ENCODE data around the gene GATA1. TPM values are rescaled to one million over a fixed set of nuclear protein-coding genes. Genes with fewer than 3 reads are reported as not detected.

GATA1 gene
- total RNA-seq, 1 experiment from 2014 or later: not detected

- CTCF ChIA-PET: no interaction called here
- BruUV-seq (replicated peaks): TSS peak; percentile 53
- POLR2A ChIA-PET: no interaction called here
These were observed 36.7 kb downstream of the GATA1 start for GRCh38 chrX:48823053-48823452.

GRCh38 chrX:48824066-48824465 lies 37.7 kb downstream of the GATA1 start:
- intact Hi-C loops (cut with micrococcal nuclease; ENCODE audit: unreplicated experiment): no loop called here
- BruUV-seq (replicated peaks): no TSS peak

More at GRCh38 chrX:48823053-48823452, 36.7 kb downstream of the GATA1 start:
- no peaks in the 10 kb centered on the region for H3K27me3 ChIP-seq (replicated peaks; ENCODE audit: control insufficient read depth, insufficient read depth, low read length)
- H3K9me3 ChIP-seq: no peaks in the 10 kb centered on the region
- H3K27me3 Mint-ChIP-seq (ENCODE audit: insufficient read depth, unreplicated experiment): no peaks in the 10 kb centered on the region
- H3K9me3 Mint-ChIP-seq (ENCODE audit: unreplicated experiment): no peaks in the 10 kb centered on the region
- no peaks in the 10 kb centered on the region for H3K4me1 ChIP-seq
- no peaks in the 10 kb centered on the region; the same call in 1 of the 2 replicates for H3K36me3 ChIP-seq (ENCODE audit: control insufficient read depth, insufficient read depth, low read length)
- peaks cover 11% of the 10 kb centered on the region for H3K36me3 Mint-ChIP-seq (ENCODE audit: insufficient read depth, unreplicated experiment)
- no peak for DNase-seq
- H3K4me3 Mint-ChIP-seq (ENCODE audit: unreplicated experiment): no peak overlapping the region
- H3K4me3 ChIP-seq (ENCODE audit: low read depth, low read length): no peak overlapping the region
- H3K27ac Mint-ChIP-seq (ENCODE audit: unreplicated experiment): no peak overlapping the region
- intact Hi-C loops (cut with micrococcal nuclease; ENCODE audit: unreplicated experiment): no loop called here
- TF ChIP-seq CTCF (IDR thresholded peaks at IDR 0.05; ENCODE audit: insufficient read depth in 1 of 2, low read depth in 1 of 2, low read length in 1 of 2, severe bottlenecking in 1 of 2, unreplicated experiment in 1 of 2): no peak
- H3K4me1 Mint-ChIP-seq (ENCODE audit: low read depth, unreplicated experiment): no peaks in the 10 kb centered on the region

GRCh38 chrX:48826135-48826875 lies 39.9 kb downstream of the GATA1 start, which contains the start of gene ERAS:
Gene ERAS, plus strand, starts transcription at chrX:48826513. Its CDS starts 2,611 bp downstream, at chrX:48829124.
- Mint-ChIP-seq H3K27me3 (ENCODE audit: insufficient read depth, unreplicated experiment) (no peaks in the 10 kb centered on the region), H3K27ac (ENCODE audit: unreplicated experiment) (no peak within 1 kb of the TSS), H3K4me3 (ENCODE audit: unreplicated experiment) (no peak within 1 kb of the TSS), H3K9me3 (ENCODE audit: unreplicated experiment) (no peaks in the 10 kb centered on the region), H3K36me3 (ENCODE audit: insufficient read depth, unreplicated experiment) (peaks cover 5% of the 10 kb centered on the region), H3K4me1 (ENCODE audit: low read depth, unreplicated experiment) (no peaks in the 10 kb centered on the region)
- no peak within 1 kb of the TSS for H3K4me3 ChIP-seq (ENCODE audit: low read depth, low read length)
- no TSS peak for BruUV-seq (replicated peaks)
- no peaks in the 10 kb centered on the region for H3K27me3 ChIP-seq (replicated peaks; ENCODE audit: control insufficient read depth, insufficient read depth, low read length)
- DNase-seq: no peak
- H3K4me1 ChIP-seq: no peaks in the 10 kb centered on the region
- ChIA-PET CTCF (no interaction called here), POLR2A (no interaction called here)
- intact Hi-C loops (cut with micrococcal nuclease; ENCODE audit: unreplicated experiment): no loop called here
- H3K9me3 ChIP-seq: no peaks in the 10 kb centered on the region
- H3K36me3 ChIP-seq (ENCODE audit: control insufficient read depth, insufficient read depth, low read length): no peaks in the 10 kb centered on the region; the same call in 1 of the 2 replicates
- TF ChIP-seq CTCF (IDR thresholded peaks at IDR 0.05; ENCODE audit: insufficient read depth in 1 of 2, low read depth in 1 of 2, low read length in 1 of 2, severe bottlenecking in 1 of 2, unreplicated experiment in 1 of 2): no peak

More at GRCh38 chrX:48824066-48824465, 37.7 kb downstream of the GATA1 start:
- H3K9me3 ChIP-seq: no peaks in the 10 kb centered on the region
- no peaks in the 10 kb centered on the region for H3K9me3 Mint-ChIP-seq (ENCODE audit: unreplicated experiment)
- peaks cover 11% of the 10 kb centered on the region for H3K36me3 Mint-ChIP-seq (ENCODE audit: insufficient read depth, unreplicated experiment)
- H3K27me3 ChIP-seq (replicated peaks; ENCODE audit: control insufficient read depth, insufficient read depth, low read length): no peaks in the 10 kb centered on the region
- H3K4me1 ChIP-seq: no peaks in the 10 kb centered on the region
- DNase-seq: no peak
- no peak overlapping the region for H3K4me3 ChIP-seq (ENCODE audit: low read depth, low read length)
- no peak overlapping the region for H3K4me3 Mint-ChIP-seq (ENCODE audit: unreplicated experiment)
- H3K27me3 Mint-ChIP-seq (ENCODE audit: insufficient read depth, unreplicated experiment): no peaks in the 10 kb centered on the region
- H3K4me1 Mint-ChIP-seq (ENCODE audit: low read depth, unreplicated experiment): no peaks in the 10 kb centered on the region
- CTCF ChIA-PET: no interaction called here
- TF ChIP-seq CTCF (IDR thresholded peaks at IDR 0.05; ENCODE audit: insufficient read depth in 1 of 2, low read depth in 1 of 2, low read length in 1 of 2, severe bottlenecking in 1 of 2, unreplicated experiment in 1 of 2): no peak
- POLR2A ChIA-PET: no interaction called here
- no peak overlapping the region for H3K27ac Mint-ChIP-seq (ENCODE audit: unreplicated experiment)
- no peaks in the 10 kb centered on the region; the same call in 1 of the 2 replicates for H3K36me3 ChIP-seq (ENCODE audit: control insufficient read depth, insufficient read depth, low read length)
